K562 (cell line): ENCODE data around the gene GH2. TPM values are rescaled to one million over a fixed set of nuclear protein-coding genes. Genes with fewer than 3 reads are reported as not detected.
A peak's percentile ranks its signal among the peaks of the same experiment; 100 is the strongest.

Source experiments
- AFF4 ChIP-seq: sonication (generic); formaldehyde crosslinking; IDR thresholded peaks from 2 replicates; pipeline ENCODE4 v1.8.0; 2023; ENCODE audit warnings: mild to moderate bottlenecking, missing genetic modification reagents
- ARID2 ChIP-seq: fragments of 450-650 bp; IDR thresholded peaks from 2 replicates; pipeline ENCODE4 v1.6.1; 2017; ENCODE audit warnings: antibody characterized with exemption, mild to moderate bottlenecking
- CEBPG ChIP-seq, 3 experiments: fragments of 200-800 bp in 1 of 3; sonication (Bioruptor generic) in 1 of 3; sonication (generic) in 1 of 3; formaldehyde crosslinking in 1 of 3; IDR thresholded peaks in 2 of 3; conservative IDR thresholded peaks in 1 of 3; 2 replicates each; pipeline versions ENCODE4 v1.6.1 to v1.8.0; 2016 to 2022; ENCODE audit warnings: missing compliant biosample characterization in 2 of 3, missing genetic modification characterization in 2 of 3, mild to moderate bottlenecking in 1 of 3, missing genetic modification reagents in 1 of 3
- ELF1 ChIP-seq: fragments of 200-800 bp; sonication (Bioruptor generic); IDR thresholded peaks from 2 replicates; pipeline ENCODE4 v1.6.1; 2016; ENCODE audit warnings: missing genetic modification characterization, missing compliant biosample characterization
- GABPB2 ChIP-seq: fragments of 250-450 bp; sonication (Bioruptor Pico); conservative IDR thresholded peaks from 2 replicates; pipeline ENCODE4 v1.5.1; 2021; ENCODE audit warnings: mild to moderate bottlenecking
- KLF16 ChIP-seq: IDR thresholded peaks from 2 replicates; pipeline ENCODE4 v1.6.1; 2016; ENCODE audit warnings: antibody characterized with exemption
- MYBL2 ChIP-seq, 2 experiments: fragments of 450-650 bp in 1 of 2; sonication (generic) in 1 of 2; formaldehyde crosslinking in 1 of 2; IDR thresholded peaks; 2 replicates each; pipeline versions ENCODE4 v1.6.1 to v1.8.1; 2017 to 2022; ENCODE audit warnings: borderline replicate concordance in 1 of 2, inconsistent platforms in 1 of 2, low read depth in 1 of 2, mild to moderate bottlenecking in 1 of 2, missing genetic modification reagents in 1 of 2, moderate library complexity in 1 of 2
- MYNN ChIP-seq, 2 experiments: sonication (generic); formaldehyde crosslinking in 1 of 2; IDR thresholded peaks; 2 replicates each; pipeline versions ENCODE4 v1.5.0 to v1.6.1; 2016 to 2020; ENCODE audit warnings: antibody characterized with exemption in 1 of 2, missing genetic modification reagents in 1 of 2
- PKNOX1 ChIP-seq: fragments of 450-650 bp; IDR thresholded peaks from 2 replicates; pipeline ENCODE4 v1.6.1; 2016
- POLR2AphosphoS2 ChIP-seq: IDR thresholded peaks from 2 replicates; pipeline ENCODE4 v1.6.1; 2012; ENCODE audit warnings: low read length, improper control_type of control experiment
- PRPF4 ChIP-seq: fragments of 200-400 bp; formaldehyde crosslinking; IDR thresholded peaks from one replicate; pipeline ENCODE4 v1.6.1; 2017; ENCODE audit warnings: low read length, low read depth, mild to moderate bottlenecking; ENCODE audit not compliant: insufficient read depth, poor library complexity, severe bottlenecking
- SNRNP70 ChIP-seq: fragments of 200-400 bp; formaldehyde crosslinking; optimal IDR thresholded peaks from 2 replicates; pipeline ENCODE3; 2017; ENCODE audit warnings: low read depth, low read length
- TCF7 ChIP-seq: sonication (generic); IDR thresholded peaks from 2 replicates; pipeline ENCODE4 v1.6.1; 2016; ENCODE audit warnings: antibody characterized with exemption, borderline replicate concordance
- THAP12 ChIP-seq: fragments of 250-450 bp; sonication (Bioruptor Pico); IDR thresholded peaks from 2 replicates; pipeline ENCODE4 v1.9.0; 2021; ENCODE audit warnings: mild to moderate bottlenecking, inconsistent platforms
- ZNF175 ChIP-seq: fragments of 200-800 bp; sonication (Bioruptor generic); IDR thresholded peaks from 2 replicates; pipeline ENCODE4 v1.6.1; 2016; ENCODE audit warnings: low read depth, mild to moderate bottlenecking, missing genetic modification characterization, missing compliant biosample characterization
- ZNF431 ChIP-seq: sonication (generic); formaldehyde crosslinking; IDR thresholded peaks from 2 replicates; pipeline ENCODE4 v1.8.0; 2022; ENCODE audit warnings: mild to moderate bottlenecking, missing genetic modification reagents
- ZNF764 ChIP-seq: fragments of 250-450 bp; sonication (Bioruptor Pico); IDR thresholded peaks from 2 replicates; pipeline ENCODE4 v1.4.0; 2020; ENCODE audit warnings: low read depth, mild to moderate bottlenecking, moderate library complexity
- ZNF77 ChIP-seq: fragments of 250-450 bp; sonication (Bioruptor Pico); IDR thresholded peaks from 2 replicates; pipeline ENCODE4 v1.5.0; 2020
- polyA plus RNA-seq, 8 experiments: library from polyadenylated mRNA; depleted of rRNA in 4 of 8; stranded (reverse) in 5 of 8; unstranded in 3 of 8; fragments of >200 nt; fragmentation: Nextera tagmentation in 2 of 8; fragmentation: Illumina TruSeq in 1 of 8; extraction: Ambion mirVana in 2 of 8; extraction: Trizol in 1 of 8; gene quantifications; 2 replicates each; pipeline versions ENCODE4 v1.2.1 to v1.2.3, GENCODE V29; 2011 to 2014; ENCODE audit warnings: inconsistent platforms in 1 of 8, missing spikeins in 1 of 8
- total RNA-seq, 7 experiments: library from RNA; depleted of rRNA in 6 of 7; stranded (reverse); fragments of >200 nt in 6 of 7; fragmentation: Illumina TruSeq in 2 of 7; extraction: Trizol in 2 of 7; gene quantifications; 2 replicates each; pipeline versions ENCODE4 v1.2.1 to v1.2.3, GENCODE V29; 2011 to 2021; ENCODE audit warnings: low replicate concordance in 1 of 7

Gene GH2
- total and polyA plus RNA-seq, 9 of the 15 experiments (the other 6 are each of a cell fraction or from before 2014, with no cell fraction given), result not detected

- TF ChIP-seq KLF16, result no peak
- TF ChIP-seq GABPB2, result 0 out of 2 replicates have a peak, but pooled peaks have one; percentile 20
- TF ChIP-seq ARID2, result no peak
- TF ChIP-seq ZNF431 (CRISPR knock-in tag), result 0 out of 2 replicates have a peak, but pooled peaks have one; percentile 58
- TF ChIP-seq THAP12 (CRISPR knock-in tag), result peak; percentile 81
- peak; percentile 73 for TF ChIP-seq PKNOX1
- TF ChIP-seq ELF1 (tag), result peak; percentile 94
- peak; percentile 77 for TF ChIP-seq ZNF175
- peak; percentile 69 for TF ChIP-seq PRPF4
- peak; percentile 85 for TF ChIP-seq ZNF764
- peak; percentile 91 for TF ChIP-seq AFF4 (CRISPR knock-in tag)
- peak; percentile 72; the same call in 1 of the 2 replicates for TF ChIP-seq TCF7
- no peak for TF ChIP-seq CEBPG (CRISPR knock-in tag; IDR thresholded peaks at IDR 0.05)
- no peak for TF ChIP-seq CEBPG (tag; conservative IDR thresholded peaks at IDR 0.05 in 1 of 2, IDR thresholded peaks at IDR 0.05 in 1 of 2)
- TF ChIP-seq MYNN (IDR thresholded peaks at IDR 0.05), result peak; percentile 64
- TF ChIP-seq MYNN (CRISPR knock-in tag; IDR thresholded peaks at IDR 0.05), result no peak
- no peak for TF ChIP-seq MYBL2 (IDR thresholded peaks at IDR 0.05; ENCODE audit: low read depth)
- TF ChIP-seq MYBL2 (CRISPR knock-in tag; IDR thresholded peaks at IDR 0.05; ENCODE audit: borderline replicate concordance), result no peak
- no peak for TF ChIP-seq POLR2AphosphoS2
- no peak for TF ChIP-seq ZNF77 (CRISPR knock-in tag)
- no peak for TF ChIP-seq SNRNP70
Observed at GRCh38 chr17:63842540-63843386, 39.0 kb downstream of the GH2 start, which contains the start of gene SMARCD2 (continued).
